SKM-1 treated with dmso at 0.1 percent for 144 hours (cell line): ENCODE data around the gene CORT.
"Not testable (repeated sequence)": the region's sequence is repeated elsewhere in the genome, so short reads cannot be mapped to it uniquely, and the experiment has no call there.

Source experiments
- DNase-seq: peaks from one replicate; lab custom pipeline; 2025; ENCODE audit not compliant: unreplicated experiment; lab: John Stamatoyannopoulos, UW

The CORT gene

DNA sequence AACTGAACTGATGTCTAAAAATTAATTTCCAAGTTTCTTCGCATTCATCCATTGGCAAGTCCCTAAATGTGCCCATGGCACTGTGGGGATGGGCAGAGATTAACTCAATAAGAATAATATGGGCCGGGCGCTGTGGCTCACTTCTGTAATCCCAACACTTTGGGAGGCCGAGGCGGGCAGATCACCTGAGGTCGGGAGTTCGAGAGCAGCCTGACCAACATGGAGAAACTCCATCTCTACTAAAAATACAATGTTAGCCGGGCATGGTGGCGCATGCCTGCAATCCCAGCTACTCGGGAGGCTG lies 24.4 kb downstream of the CORT start:
- not testable (repeated sequence) for DNase-seq

DNA sequence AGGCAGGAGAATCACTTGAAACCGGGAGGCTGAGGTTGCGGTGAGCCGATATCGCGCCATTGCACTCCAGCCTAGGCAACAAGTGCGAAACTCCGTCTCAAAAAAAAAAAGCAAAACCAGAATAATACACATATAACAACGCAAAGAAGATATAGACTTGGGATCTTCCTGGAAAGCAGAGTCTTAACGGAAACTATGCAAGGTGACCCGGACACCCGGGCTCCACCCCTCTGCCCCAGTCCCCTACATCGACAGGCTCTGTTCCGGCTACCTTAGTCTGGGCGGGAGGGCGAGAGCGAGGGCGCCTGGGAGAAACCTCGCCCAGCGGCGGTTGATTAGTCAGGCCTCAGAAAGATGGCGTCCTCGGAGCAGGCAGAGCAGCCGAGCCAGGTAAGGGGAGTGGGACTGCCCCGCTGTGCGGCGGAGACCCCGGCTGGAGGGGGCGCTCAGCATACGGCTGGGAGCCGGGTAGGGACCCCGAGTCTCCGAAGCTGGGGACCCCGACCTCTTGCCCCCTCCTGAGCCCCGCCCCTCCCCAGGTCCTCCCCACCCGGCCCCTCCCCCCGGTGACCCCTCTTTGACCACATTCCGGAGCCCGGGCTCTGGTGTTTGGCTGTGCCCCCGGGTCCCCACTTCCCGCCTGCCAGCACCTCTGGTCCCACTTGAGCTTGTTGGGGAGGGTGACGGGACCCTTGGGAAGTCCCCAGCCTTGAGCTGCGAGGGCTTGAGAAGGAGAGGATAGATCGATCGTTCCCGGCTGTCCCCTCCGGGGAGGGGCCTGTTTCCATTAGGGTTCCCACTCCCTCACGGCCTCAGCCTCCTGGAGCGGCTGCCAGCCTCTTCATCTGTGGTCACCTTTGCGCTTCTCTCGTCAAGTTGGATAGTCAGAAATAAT lies 25.0 kb downstream of the CORT start, which contains the start of gene PEX14:
TSS of gene PEX14 (plus strand) at position 338 of the 895 bp plus-strand sequence. CDS start at position 355, 17 bp downstream.
- DNase-seq = peak; percentile 91

GRCh38 chr1:10475510-10475909 lies 25.7 kb downstream of the CORT start:
- no peak for DNase-seq

DNA sequence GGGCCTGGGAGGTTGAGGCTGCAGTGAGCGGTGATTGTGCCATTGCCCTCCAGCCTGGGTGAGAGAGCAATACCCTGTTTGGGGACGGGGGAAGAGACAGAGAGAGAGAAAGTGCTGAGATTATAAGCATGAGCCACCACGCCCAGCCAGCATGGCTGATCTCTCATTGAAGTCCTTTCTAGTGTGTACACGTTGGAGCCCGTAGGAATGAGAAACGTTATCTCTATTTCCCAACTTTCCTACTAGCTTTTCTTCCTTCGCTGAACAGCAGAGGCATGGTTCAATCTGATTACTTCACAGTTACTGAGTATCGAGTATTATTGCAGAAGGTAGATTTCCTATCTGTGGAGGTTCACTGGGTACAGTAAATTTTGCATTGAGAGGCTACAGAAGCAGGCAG lies 29.5 kb downstream of the CORT start:
- DNase-seq = no peak

GRCh38 chr1:10480614-10481013 lies 30.8 kb downstream of the CORT start:
- DNase-seq = no peak

GRCh38 chr1:10484521-10484920 lies 34.7 kb downstream of the CORT start:
- peak; percentile 73 for DNase-seq

DNA sequence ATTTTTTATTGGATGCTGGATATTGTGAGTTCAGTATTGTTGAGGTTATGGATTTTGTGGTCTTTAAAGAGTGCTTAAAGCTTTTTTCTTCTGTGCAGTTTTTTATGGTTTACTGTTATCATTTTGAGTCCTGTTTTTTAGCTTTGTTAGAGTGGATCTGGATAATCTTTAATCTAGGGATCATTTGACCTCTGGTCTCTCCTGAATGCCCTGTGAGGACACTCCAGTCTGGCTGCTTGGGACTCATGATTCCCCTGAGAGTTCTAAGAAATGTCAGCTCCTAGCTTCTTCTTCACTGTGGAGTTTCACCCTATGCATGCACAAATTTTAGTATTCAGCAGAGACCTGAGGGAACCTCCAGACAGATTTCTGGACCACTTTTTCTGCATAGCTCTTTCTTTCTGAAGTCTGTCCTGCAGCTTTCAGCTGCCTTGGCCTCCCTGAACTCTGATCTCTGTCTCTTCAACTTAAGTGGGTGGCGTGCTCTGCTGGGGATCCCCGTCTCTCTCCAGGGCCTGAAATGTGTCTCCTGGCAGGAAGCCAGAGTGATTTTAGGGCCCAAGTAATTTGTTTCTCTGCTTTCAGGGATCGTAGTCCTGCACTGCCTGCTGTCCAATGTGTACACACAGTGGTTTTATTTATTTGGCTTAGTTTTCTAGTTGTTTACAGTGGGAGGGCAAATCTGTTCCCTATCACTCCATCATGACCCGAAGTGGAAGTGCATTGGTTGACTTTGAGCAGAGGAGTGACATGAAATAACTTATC lies 39.6 kb downstream of the CORT start:
- no peak for DNase-seq

- DNase-seq = no peak
Observed at GRCh38 chr1:10490286-10490970, 40.6 kb downstream of the CORT start.

GRCh38 chr1:10494418-10494753 lies 44.6 kb downstream of the CORT start:
- no peak for DNase-seq

- DNase-seq = peak; percentile 48
Observed at GRCh38 chr1:10494754-10495474, 45.1 kb downstream of the CORT start.

GRCh38 chr1:10495475-10495817 lies 45.6 kb downstream of the CORT start:
- no peak for DNase-seq

- no peak for DNase-seq
Observed at GRCh38 chr1:10495952-10496351, 46.1 kb downstream of the CORT start.

- DNase-seq = no peak
Observed at GRCh38 chr1:10497109-10497508, 47.3 kb downstream of the CORT start.

GRCh38 chr1:10498231-10498630 lies 48.4 kb downstream of the CORT start:
- DNase-seq = no peak
